Breast epithelium (tissue), 3 donors: ENCODE measurements around the gene ETV2.

Experiments
- CTCF ChIP-seq, 3 donors: fragments of 450-650 bp; IDR thresholded peaks; one replicate each; pipeline ENCODE4 v1.5.1; 2016 to 2017; ENCODE audit warnings: antibody characterized with exemption in 3 of 3, mild to moderate bottlenecking in 3 of 3, moderate library complexity in 3 of 3
- POLR2A ChIP-seq: fragments of 450-650 bp; IDR thresholded peaks from one replicate; pipeline ENCODE4 v1.6.1; 2016; ENCODE audit warnings: antibody characterized with exemption, mild to moderate bottlenecking, moderate library complexity
- POLR2AphosphoS5 ChIP-seq, 3 donors: sonication (generic); formaldehyde crosslinking; IDR thresholded peaks; one replicate each; pipeline ENCODE4 v1.6.1; 2017; ENCODE audit warnings: antibody characterized with exemption in 3 of 3

- TF ChIP-seq CTCF (IDR thresholded peaks at IDR 0.05) = no peak
- no peak for TF ChIP-seq POLR2A
- TF ChIP-seq POLR2AphosphoS5 (IDR thresholded peaks at IDR 0.05) = no peak
Observed at GRCh38 chr19:35693422-35693821, 51.9 kb downstream of the ETV2 start.
